PC-3 (cell line): ENCODE measurements around the gene MEX3B.

Experiments
- EZH2 ChIP-seq: fragments of 300-600 bp; sonication (generic); IDR thresholded peaks from one replicate; pipeline ENCODE4 v1.6.1; 2017; ENCODE audit warnings: antibody characterized with exemption, mild to moderate bottlenecking, low read length; ENCODE audit not compliant: unreplicated experiment
- TF ChIP-seq, protein P1 (sequence below): fragments of 300-600 bp; sonication (generic); conservative IDR thresholded peaks from 2 replicates; pipeline ENCODE4 v1.5.1; 2017; ENCODE audit warnings: antibody characterized with exemption, low read depth, mild to moderate bottlenecking, low read length

DNA sequence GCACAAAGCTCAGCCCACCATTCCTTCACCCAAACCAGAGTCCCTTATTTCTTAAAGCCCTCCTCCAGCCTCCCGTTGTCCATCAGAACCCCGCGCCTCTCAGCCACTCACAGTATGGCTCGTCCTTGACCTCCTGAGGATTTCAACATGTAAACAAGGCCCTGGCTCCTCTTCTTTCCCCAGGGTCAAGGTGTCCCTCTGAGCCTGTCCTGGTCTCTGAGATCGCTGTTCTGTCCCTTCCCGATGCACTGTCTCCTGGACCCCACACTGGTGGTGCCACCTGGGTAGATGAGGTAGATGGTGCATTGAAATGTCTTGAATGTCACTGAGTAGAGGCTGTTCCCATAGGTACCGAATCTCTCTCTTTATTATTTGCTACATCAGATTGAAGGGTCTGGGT is 32.9 kb downstream of the MEX3B start:
- TF ChIP-seq, protein P1, sequence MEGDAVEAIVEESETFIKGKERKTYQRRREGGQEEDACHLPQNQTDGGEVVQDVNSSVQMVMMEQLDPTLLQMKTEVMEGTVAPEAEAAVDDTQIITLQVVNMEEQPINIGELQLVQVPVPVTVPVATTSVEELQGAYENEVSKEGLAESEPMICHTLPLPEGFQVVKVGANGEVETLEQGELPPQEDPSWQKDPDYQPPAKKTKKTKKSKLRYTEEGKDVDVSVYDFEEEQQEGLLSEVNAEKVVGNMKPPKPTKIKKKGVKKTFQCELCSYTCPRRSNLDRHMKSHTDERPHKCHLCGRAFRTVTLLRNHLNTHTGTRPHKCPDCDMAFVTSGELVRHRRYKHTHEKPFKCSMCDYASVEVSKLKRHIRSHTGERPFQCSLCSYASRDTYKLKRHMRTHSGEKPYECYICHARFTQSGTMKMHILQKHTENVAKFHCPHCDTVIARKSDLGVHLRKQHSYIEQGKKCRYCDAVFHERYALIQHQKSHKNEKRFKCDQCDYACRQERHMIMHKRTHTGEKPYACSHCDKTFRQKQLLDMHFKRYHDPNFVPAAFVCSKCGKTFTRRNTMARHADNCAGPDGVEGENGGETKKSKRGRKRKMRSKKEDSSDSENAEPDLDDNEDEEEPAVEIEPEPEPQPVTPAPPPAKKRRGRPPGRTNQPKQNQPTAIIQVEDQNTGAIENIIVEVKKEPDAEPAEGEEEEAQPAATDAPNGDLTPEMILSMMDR = no peak
- no peak for TF ChIP-seq EZH2
